Small intestine (tissue), 7 donors: ENCODE results near the gene EPC2. TPM values are rescaled to one million over a fixed set of nuclear protein-coding genes. Genes with fewer than 3 reads are reported as not detected.
A peak's percentile ranks its signal among the peaks of the same experiment; 100 is the strongest.

Source experiments
- DNase-seq, 2 donors: peaks; one replicate each; pipeline versions ENCODE4 v3.0.0 to v3.0.0-alpha.2; 2013
- FAIRE-seq: peaks from 2 replicates; lab custom pipeline; 2012; peaks lifted over from hg19 to GRCh38; lab: Jason Lieb, UNC
- H3K27ac ChIP-seq, 3 donors: one replicate each; pipeline ENCODE4 v1.5.1; 2013; ENCODE audit warnings: low read length in 2 of 3, mild to moderate bottlenecking in 2 of 3, control low read depth in 1 of 3, inconsistent platforms in 1 of 3, low read depth in 1 of 3, moderate library complexity in 1 of 3
- H3K27me3 ChIP-seq, 3 donors: one replicate each; pipeline ENCODE4 v1.6.1; 2013; ENCODE audit warnings: low read length in 3 of 3, inconsistent platforms in 1 of 3; ENCODE audit not compliant: control insufficient read depth in 3 of 3, insufficient read depth in 3 of 3
- H3K36me3 ChIP-seq, 3 donors: one replicate each; pipeline ENCODE4 v1.6.1; 2013; ENCODE audit warnings: low read length in 3 of 3, inconsistent platforms in 1 of 3, low read depth in 1 of 3, mild to moderate bottlenecking in 1 of 3, moderate library complexity in 1 of 3; ENCODE audit not compliant: control insufficient read depth in 3 of 3, insufficient read depth in 2 of 3
- H3K4me1 ChIP-seq, 3 donors: one replicate each; pipeline ENCODE4 v1.6.1; 2013; ENCODE audit warnings: low read length in 2 of 3, inconsistent platforms in 1 of 3, low read depth in 1 of 3, mild to moderate bottlenecking in 1 of 3, moderate library complexity in 1 of 3; ENCODE audit not compliant: control insufficient read depth in 3 of 3, insufficient read depth in 2 of 3
- H3K4me3 ChIP-seq, 3 donors: one replicate each; pipeline ENCODE4 v1.5.1; 2013; ENCODE audit warnings: low read length in 3 of 3, control low read depth in 1 of 3, inconsistent platforms in 1 of 3, low read depth in 1 of 3, mild to moderate bottlenecking in 1 of 3, moderate library complexity in 1 of 3
- H3K9me3 ChIP-seq, 2 donors: one replicate each; pipeline ENCODE4 v1.6.1; 2013; ENCODE audit warnings: low read depth in 1 of 2, low read length in 1 of 2; ENCODE audit not compliant: control insufficient read depth in 2 of 2, insufficient read depth in 1 of 2
- WGBS, 3 donors: extraction: QIAGEN DNeasy Blood & Tissue Kit; methylation state at CpG; one replicate each; pipeline ENCODE4 v1.1.7; 2013; 5-methylcytosine and 5-hydroxymethylcytosine counted together
- polyA plus RNA-seq, 4 donors: library from polyadenylated mRNA; stranded (reverse) in 3 of 4; unstranded in 1 of 4; fragments of 200-250 nt in 3 of 4; fragments of 120-200 nt in 1 of 4; gene quantifications; one replicate each; pipeline versions ENCODE4 v1.2.1 to v1.2.3, GENCODE V29; 2013
- donor health status: healthy with polysubstance abuse.
- donor health status: control.
- donor health status: control.
- donor health status: Bipolar disorder and iron deficiency.
- donor health status: healthy.

Gene EPC2
- polyA plus RNA-seq, 4 donors = 7.2 to 28.9 (median 8.4) TPM

DNA sequence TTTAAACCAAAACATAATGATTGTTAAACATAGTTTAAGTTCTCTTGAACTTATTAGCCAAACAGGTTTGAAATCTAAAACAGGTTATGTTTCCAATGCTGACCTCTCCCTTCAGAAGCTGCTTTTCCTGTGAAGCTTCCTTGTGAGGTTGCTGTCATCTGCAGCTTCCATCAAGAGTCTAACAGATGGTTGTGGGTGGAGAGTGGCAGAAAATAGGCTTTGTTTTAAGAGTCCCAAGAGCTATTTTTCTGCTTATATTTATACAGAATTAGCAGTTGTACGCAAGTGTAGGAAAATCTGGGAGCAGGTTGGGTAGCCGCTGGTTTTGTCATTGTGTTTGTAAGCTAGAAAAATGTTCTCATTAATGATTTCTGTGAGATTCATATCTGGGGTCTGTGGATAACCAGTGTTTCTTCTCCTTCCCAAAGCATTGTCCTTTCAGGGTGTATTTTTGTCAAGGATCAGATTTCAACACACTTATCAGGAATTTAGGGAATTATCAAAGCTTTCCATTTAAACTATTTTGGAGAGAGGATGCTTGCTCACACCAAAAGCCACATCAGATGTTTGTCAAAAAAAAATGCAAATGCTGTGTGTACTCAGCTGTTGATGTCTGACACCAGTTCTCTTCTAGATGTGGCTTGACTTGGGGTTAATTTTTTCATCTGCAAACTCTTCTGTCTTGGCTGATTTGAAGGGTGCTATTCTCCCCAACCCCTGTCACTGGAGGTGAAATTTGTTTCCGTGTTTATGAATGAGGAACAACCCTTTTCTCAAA lies 152.4 kb downstream of the EPC2 start:
- Histone ChIP-seq H3K9me3 (no peaks in the 10 kb centered on the region), H3K4me1 (no peaks in the 10 kb centered on the region), H3K36me3 (no peaks in the 10 kb centered on the region), H3K27ac (no peak overlapping the region), H3K27me3 (no peaks in the 10 kb centered on the region), H3K4me3 (no peak overlapping the region)
- no peak for FAIRE-seq
- WGBS, 3 donors = 49 to 59% (median 53%) methylated on average over 3 of the region's 3 CpGs
- no peak for DNase-seq

DNA sequence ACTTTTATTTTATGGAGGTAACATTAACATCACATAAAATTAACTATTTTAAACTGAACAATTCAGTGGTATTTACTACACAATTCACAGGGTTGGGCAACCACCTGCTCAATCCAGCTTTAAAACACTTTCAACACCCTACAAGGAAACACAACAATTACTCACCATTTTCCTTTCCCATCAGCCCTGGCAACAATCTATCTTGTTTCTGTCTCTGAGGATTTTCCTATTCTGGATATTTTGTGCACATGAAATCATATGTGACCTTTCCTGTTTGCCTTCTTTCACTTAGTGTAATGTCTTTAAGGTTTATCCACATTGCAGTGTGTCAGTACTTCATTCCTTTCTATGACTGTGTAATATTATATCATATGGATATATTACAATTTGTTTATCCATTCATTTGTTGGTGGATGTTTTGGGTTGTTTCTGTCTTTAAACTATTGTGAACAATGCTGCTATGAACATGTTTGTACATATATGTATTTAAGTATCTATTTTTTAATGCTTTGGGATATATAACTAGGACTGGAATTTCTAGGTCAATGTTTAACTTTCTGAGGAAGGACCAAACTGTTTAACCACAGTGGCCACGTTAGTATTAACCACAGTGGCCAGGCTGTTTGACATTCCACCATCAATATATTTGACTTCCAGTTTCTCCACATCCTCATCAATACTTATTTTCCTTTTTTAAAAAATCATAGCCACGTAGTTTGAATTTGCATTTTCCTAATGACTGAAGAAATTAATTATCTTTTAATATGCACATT lies 158.1 kb downstream of the EPC2 start:
- WGBS, 3 donors = 52 to 62% (median 53%) methylated on average over 2 of the region's 2 CpGs
- no peaks in the 10 kb centered on the region for H3K4me1 ChIP-seq
- no peak for FAIRE-seq

DNA sequence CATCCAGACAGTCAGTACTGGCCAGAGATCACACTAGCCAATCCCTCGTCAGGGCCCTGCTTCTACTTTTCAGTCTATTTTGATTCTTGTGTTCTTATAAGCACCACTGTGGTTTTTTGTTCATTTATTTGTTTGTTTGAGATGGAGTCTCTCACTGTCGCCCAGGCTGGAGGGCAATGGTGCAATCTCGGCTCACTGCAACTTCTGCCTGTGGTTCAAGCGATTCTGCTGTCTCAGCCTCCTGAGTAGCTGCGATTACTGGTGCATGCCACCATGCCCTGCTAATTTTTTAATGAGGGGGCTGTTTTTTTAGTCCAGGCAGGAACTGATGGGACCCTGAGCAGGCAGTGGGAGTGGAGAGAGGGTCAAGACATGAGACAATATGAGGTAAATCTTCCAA lies 165.5 kb downstream of the EPC2 start:
- FAIRE-seq = no peak
- peaks cover 0 to 15% of the 10 kb centered on the region in 2 donors for H3K9me3 ChIP-seq
- WGBS, 3 donors = 82 to 93% (median 91%) methylated on average over 5 of the region's 5 CpGs
- H3K4me3 ChIP-seq = no peak overlapping the region
- no peaks in the 10 kb centered on the region for H3K36me3 ChIP-seq
- H3K27me3 ChIP-seq = no peaks in the 10 kb centered on the region
- no peak overlapping the region for H3K27ac ChIP-seq
- peaks cover 0 to 2% (median 0%) of the 10 kb centered on the region in 3 donors for H3K4me1 ChIP-seq
- DNase-seq = no peak

More for the DNA sequence above, 158.1 kb downstream of the EPC2 start:
- Histone ChIP-seq H3K27ac (no peak overlapping the region), H3K4me3 (no peak overlapping the region), H3K36me3 (no peaks in the 10 kb centered on the region), H3K9me3 (peaks cover 0 to 15% of the 10 kb centered on the region in 2 donors), H3K27me3 (no peaks in the 10 kb centered on the region)
- DNase-seq = no peak

DNA sequence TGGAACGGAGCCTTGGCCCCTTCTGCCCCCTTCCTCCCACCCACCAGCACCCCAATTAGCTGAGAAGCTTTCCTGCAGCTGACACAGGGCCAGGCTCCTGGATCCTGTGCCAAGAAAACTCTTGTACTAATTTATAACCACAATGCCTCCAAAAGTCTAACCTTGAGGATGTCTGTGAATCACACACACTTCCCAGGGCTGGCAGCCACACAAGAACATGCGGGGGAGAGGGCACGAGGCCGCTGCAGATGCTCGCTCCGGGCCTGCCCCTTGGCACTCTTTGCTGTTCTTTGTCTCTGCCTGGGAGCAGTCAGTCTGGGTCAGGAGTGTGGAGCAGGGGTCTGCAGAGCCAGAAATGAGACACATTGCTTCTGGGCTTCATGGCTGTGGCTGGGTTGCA lies 167.8 kb downstream of the EPC2 start:
- Histone ChIP-seq H3K9me3 (peaks cover 0 to 2% of the 10 kb centered on the region in 2 donors), H3K27me3 (peaks cover 0 to 2% (median 0%) of the 10 kb centered on the region in 3 donors), H3K4me1 (peaks cover 0 to 2% (median 0%) of the 10 kb centered on the region in 3 donors), H3K4me3 (no peak overlapping the region), H3K36me3 (no peaks in the 10 kb centered on the region), H3K27ac (no peak overlapping the region)
- FAIRE-seq = no peak
- no peak for DNase-seq
- WGBS, 3 donors = 40 to 62% (median 53%) methylated on average over 6 of the region's 6 CpGs

DNA sequence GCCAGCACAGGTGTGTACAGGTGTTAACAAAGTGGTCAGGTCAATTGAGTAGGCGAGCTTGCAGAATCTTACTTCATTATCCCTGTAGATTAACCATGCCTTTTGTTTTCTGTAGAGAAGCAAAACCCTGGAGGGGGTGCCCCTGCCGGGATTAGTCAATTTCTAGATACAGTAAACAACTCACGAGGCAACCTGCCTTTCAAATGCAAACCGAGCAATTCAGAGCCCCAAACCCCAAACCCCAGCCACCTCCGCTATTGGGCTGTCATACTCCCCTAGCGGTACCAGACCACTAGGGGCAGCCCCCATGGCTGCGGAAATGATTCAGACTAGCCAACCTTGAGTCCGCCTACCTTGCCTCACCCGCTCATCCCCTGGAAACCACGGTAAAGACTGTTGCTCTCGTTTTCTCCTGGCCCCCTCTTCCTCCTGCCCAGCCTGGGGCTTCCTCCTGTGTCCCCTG lies 169.1 kb downstream of the EPC2 start:
- FAIRE-seq (no peak), DNase-seq (peak in 1 of 2 donors; percentile 33)
- Histone ChIP-seq H3K27me3 (peaks cover 0 to 2% (median 0%) of the 10 kb centered on the region in 3 donors), H3K4me3 (no peak overlapping the region), H3K36me3 (no peaks in the 10 kb centered on the region), H3K27ac (no peak overlapping the region), H3K9me3 (no peaks in the 10 kb centered on the region), H3K4me1 (peaks cover 0 to 2% (median 0%) of the 10 kb centered on the region in 3 donors)
- WGBS, 3 donors = 77 to 87% (median 79%) methylated on average over 11 of the region's 11 CpGs

DNA sequence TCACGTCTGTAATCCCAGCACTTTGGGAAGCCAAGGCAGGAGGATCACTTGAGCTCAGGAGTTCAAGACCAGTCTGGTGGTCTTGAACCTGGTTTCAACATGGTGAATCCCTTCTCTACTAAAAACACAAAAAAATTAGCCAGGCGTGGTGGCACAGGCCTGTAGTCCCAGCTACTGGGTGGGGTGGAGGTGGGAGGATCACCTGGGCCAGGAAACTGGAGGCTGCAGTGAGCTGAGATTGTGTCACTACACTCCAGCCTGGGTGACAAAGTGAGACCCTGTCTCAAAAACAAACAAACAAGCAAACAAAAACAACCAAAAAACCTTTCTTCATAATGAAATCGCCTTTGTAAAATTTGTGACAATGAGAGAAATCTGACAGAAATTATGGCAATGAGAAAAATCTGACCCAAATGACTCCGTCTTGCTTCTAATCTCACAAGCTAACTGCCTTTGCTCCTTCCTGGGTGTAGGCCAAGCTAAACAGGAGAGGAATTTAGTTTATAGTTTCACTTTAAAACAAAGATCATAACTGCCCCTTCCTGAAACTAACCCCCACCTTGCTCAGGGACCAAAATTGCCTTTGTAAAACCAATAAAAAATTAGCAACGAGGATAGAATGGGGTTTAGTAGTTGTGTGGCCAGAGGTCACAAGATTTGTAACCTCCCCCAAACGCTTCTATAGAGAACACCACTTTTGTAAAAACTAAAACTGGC lies 169.8 kb downstream of the EPC2 start:
- Histone ChIP-seq H3K4me3 (no peak overlapping the region), H3K36me3 (no peaks in the 10 kb centered on the region), H3K9me3 (no peaks in the 10 kb centered on the region), H3K27ac (no peak overlapping the region), H3K27me3 (peaks cover 0 to 2% (median 0%) of the 10 kb centered on the region in 3 donors), H3K4me1 (peaks cover 0 to 2% (median 0%) of the 10 kb centered on the region in 3 donors)
- 17 to 47% (median 20%) methylated on average over 6 of the region's 6 CpGs for WGBS, 3 donors
- FAIRE-seq (no peak), DNase-seq (peak; percentile 17 to 25)

DNA sequence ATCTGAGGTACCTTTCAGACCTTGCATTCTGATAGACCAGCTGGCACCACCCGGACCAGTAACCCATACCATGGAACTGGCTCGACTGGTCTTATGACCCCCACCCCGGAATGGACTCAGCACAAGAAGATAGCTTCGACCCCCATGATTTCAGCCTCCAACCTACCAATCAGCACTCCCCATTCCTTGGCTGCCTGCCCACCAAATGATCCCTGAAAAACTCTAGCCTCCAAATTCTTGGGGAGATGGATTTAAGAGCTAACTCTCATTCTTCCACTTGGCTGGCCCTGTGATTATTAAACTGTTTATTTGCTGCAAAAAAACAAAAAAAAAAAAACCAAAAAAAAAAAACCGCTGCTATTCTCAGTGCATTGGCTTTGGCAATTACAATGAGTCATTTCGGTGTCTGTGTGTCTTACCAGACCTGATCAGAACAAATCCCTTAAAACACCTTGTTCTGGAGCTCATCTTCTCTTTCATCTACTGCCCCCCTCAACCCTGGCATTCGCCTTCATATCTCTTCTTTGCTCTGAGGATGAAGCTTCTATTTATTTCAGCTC lies 170.4 kb downstream of the EPC2 start:
- Histone ChIP-seq H3K27me3 (peaks cover 0 to 2% (median 0%) of the 10 kb centered on the region in 3 donors), H3K9me3 (no peaks in the 10 kb centered on the region), H3K36me3 (no peaks in the 10 kb centered on the region), H3K4me1 (peaks cover 0 to 2% (median 0%) of the 10 kb centered on the region in 3 donors), H3K4me3 (no peak overlapping the region), H3K27ac (no peak overlapping the region)
- FAIRE-seq (no peak), DNase-seq (no peak)
- WGBS, 3 donors = 16 to 59% (median 38%) methylated on average over 7 of the region's 7 CpGs

DNA sequence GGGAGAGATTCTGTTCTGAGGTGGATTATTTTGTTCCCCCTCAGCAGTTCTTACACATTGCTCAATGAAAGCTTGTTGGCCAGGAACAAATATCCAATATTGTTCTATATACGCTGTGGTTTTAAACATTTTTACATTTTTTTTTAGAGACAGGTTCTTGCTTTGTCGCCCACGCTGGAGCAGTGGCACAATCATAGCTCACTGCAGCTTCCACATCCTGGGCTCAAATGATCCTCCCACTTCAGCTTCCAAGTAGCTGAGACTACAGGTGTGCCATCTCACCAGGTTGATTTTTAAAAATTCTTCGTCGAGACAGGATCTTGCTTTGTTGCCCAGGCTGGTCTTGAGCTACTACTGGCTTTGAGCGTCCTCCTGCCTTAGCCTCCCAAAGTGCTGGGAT lies 171.6 kb downstream of the EPC2 start:
- 93 to 95% (median 93%) methylated on average over 6 of the region's 6 CpGs for WGBS, 3 donors
- Histone ChIP-seq H3K4me3 (no peak overlapping the region), H3K36me3 (no peaks in the 10 kb centered on the region), H3K27ac (no peak overlapping the region), H3K27me3 (peaks cover 0 to 2% (median 0%) of the 10 kb centered on the region in 3 donors), H3K4me1 (peaks cover 0 to 2% (median 0%) of the 10 kb centered on the region in 3 donors), H3K9me3 (no peaks in the 10 kb centered on the region)
- FAIRE-seq (no peak), DNase-seq (no peak)
